Fibroblast of lung (primary cell): ENCODE results near the gene TMEM222. TPM values are rescaled to one million over a fixed set of nuclear protein-coding genes. Genes with fewer than 3 reads are reported as not detected.
A peak's percentile ranks its signal among the peaks of the same experiment; 100 is the strongest.

Source experiments
- DNase-seq, 2 donors: peaks; one replicate each; pipeline versions ENCODE4 v3.0.0 to v3.0.0-alpha.2; 2010; ENCODE audit warnings: low read depth in 2 of 2
- H2AFZ ChIP-seq: 2 replicates; pipeline ENCODE4 v1.5.1; 2012; ENCODE audit warnings: low read length, control low read depth, inconsistent platforms
- H3K27ac ChIP-seq: 2 replicates; pipeline ENCODE4 v1.5.1; 2011; ENCODE audit warnings: low read length, control low read depth; ENCODE audit not compliant: insufficient read depth
- H3K27me3 ChIP-seq: 2 replicates; pipeline ENCODE4 v1.5.1; 2011; ENCODE audit warnings: mild to moderate bottlenecking, low read length; ENCODE audit not compliant: control insufficient read depth, insufficient read depth
- H3K36me3 ChIP-seq: 2 replicates; pipeline ENCODE4 v1.5.1; 2011; ENCODE audit warnings: low read length; ENCODE audit not compliant: control insufficient read depth, insufficient read depth
- H3K4me1 ChIP-seq: 2 replicates; pipeline ENCODE4 v1.5.1; 2011; ENCODE audit warnings: low read length; ENCODE audit not compliant: control insufficient read depth, insufficient read depth; ENCODE audit errors: extremely low read depth
- H3K4me2 ChIP-seq: 2 replicates; pipeline ENCODE4 v1.5.1; 2011; ENCODE audit warnings: low read length, control low read depth; ENCODE audit not compliant: insufficient read depth; ENCODE audit errors: extremely low read depth
- H3K4me3 ChIP-seq, 4 experiments: fragments of 200-600 bp in 1 of 4; sonication (generic) in 1 of 4; replicated peaks in 1 of 4; 2 replicates each; pipeline ENCODE4 v1.5.1; 2011 to 2016; ENCODE audit warnings: low read length in 4 of 4, low read depth in 3 of 4, mild to moderate bottlenecking in 3 of 4, control low read depth in 2 of 4, inconsistent platforms in 1 of 4, mixed read lengths in 1 of 4; ENCODE audit not compliant: insufficient read depth in 1 of 4; ENCODE audit errors: control extremely low read depth in 1 of 4
- H3K79me2 ChIP-seq: 2 replicates; pipeline ENCODE4 v1.5.1; 2012; ENCODE audit warnings: mild to moderate bottlenecking, low read length, inconsistent platforms; ENCODE audit not compliant: control insufficient read depth, insufficient read depth
- H3K9ac ChIP-seq: 2 replicates; pipeline ENCODE4 v1.5.1; 2011; ENCODE audit warnings: mild to moderate bottlenecking, low read length, control low read depth; ENCODE audit not compliant: insufficient read depth
- H3K9me3 ChIP-seq: 2 replicates; pipeline ENCODE4 v1.5.1; 2012; ENCODE audit warnings: low read depth, low read length; ENCODE audit not compliant: control insufficient read depth, insufficient read depth
- H4K20me1 ChIP-seq: 2 replicates; pipeline ENCODE4 v1.5.1; 2011; ENCODE audit warnings: low read length; ENCODE audit not compliant: control insufficient read depth, insufficient read depth; ENCODE audit errors: extremely low read depth
- EZH2 ChIP-seq: IDR thresholded peaks from 2 replicates; pipeline ENCODE4 v1.5.1; 2012; ENCODE audit warnings: low read length, control low read depth, mild to moderate bottlenecking; ENCODE audit errors: missing control alignments
- polyA plus RNA-seq, 2 donors: library from polyadenylated mRNA; depleted of rRNA in 1 of 2; stranded (reverse) in 1 of 2; unstranded in 1 of 2; fragments of >200 nt; gene quantifications; 2 replicates each; pipeline ENCODE4 v1.2.1, GENCODE V29; 2011 to 2012; ENCODE audit warnings: missing spikeins in 1 of 2
- total RNA-seq: library from RNA; depleted of rRNA; stranded (reverse); fragments of >200 nt; gene quantifications from 2 replicates; pipeline ENCODE4 v1.2.1, GENCODE V29; 2014
- TF ChIP-seq, protein P1 (sequence below), 2 donors: IDR thresholded peaks in 1 of 2; conservative IDR thresholded peaks in 1 of 2; 1 replicate in 1 of 2; 2 replicates in 1 of 2; pipeline ENCODE4 v1.5.1; 2011 to 2012; ENCODE audit warnings: low read length in 2 of 2, control low read depth in 1 of 2, inconsistent platforms in 1 of 2, low read depth in 1 of 2, mild to moderate bottlenecking in 1 of 2

Gene TMEM222
- total and polyA plus RNA-seq, 2 donors (not counting 1 experiment from before 2014, with no cell fraction given): 21.6 to 37.1 TPM

DNA sequence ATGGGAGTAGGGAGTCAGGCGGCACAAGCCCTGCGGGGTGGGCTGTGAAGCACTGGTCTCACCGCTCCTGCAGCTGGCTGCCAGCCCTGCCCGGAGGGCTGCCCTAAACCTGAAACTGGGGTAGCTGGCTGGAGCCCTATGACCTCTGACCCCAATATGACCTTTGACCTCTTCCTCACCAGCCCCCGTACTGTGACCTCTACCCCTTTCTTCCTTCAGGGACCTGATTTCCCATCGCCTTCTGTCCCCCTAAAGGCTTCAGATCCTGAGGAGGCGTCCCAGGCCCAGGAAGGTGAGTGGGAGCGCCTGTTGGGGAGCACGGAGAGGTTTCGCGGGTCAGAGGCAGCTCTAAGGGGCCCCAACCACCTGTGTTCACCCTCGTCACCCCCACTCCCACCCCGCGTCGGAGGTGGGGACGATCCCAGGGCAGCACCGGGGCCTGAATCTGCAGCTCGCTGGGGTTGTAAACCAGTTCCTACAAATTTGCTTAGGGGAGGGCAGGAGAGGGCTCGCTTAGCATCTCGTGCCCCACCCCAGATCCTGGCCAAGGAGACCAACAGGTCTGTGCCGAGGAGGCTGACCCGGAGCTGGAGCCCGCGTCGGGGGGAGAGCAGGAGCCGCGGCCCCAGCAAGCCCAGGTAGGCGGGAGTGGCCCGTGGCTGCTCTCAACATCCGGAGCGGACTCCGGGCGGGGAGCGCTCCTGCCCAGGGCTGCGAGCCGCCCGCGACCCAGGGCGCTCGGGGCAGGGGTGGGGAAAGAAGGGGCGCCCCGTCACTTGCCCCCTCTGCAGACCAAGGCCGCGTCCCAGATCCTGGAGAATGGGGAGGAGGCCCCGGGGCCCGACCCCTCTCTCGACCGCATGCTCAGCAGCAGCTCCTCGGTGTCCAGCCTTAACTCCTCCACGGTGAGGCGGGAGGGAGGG, 27.2 kb downstream of the TMEM222 start:
- no peak overlapping the region for H3K9ac ChIP-seq
- no peak overlapping the region for H3K27ac ChIP-seq
- H3K4me3 ChIP-seq: peak overlapping the region in 3 of 4 experiments; percentile 21 to 51 (median 29)

DNA sequence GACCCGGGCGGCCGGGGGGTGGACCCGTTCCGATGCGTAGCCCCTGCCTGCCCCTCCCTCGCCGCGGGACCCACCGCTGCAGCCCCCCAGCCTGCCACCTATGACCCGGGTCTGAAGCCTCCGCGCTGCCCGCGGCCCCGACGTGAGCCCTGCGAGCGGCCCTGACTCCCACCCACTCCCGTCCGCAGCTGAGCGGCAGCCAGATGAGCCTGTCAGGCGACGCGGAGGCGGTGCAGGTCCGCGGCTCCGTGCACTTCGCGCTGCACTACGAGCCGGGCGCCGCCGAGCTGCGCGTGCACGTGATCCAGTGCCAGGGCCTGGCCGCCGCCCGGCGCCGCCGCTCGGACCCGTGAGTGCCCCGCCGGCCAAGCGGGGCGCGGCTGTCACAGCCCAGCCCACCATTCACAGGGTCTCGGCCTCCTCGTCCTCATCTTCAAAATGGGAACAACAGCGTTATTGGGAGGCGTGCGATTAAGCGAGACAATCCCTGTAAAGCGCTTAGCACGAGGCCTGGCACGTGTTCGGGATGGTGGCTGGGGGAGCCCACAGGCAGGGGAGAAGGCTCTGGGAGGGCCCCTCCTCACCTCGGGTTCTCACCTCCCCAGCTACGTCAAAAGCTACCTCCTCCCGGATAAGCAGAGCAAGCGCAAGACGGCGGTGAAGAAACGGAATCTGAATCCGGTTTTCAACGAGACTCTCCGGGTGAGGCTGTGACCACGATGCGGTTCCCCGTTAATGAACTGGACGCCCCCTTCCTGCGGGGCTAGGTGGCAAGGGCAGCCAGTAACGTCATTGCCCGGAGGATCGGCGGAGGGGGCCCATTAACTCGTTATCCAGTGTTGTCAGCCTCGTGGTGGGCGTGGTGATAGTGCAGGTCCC, 28.1 kb downstream of the TMEM222 start:
- TF ChIP-seq, protein P1, sequence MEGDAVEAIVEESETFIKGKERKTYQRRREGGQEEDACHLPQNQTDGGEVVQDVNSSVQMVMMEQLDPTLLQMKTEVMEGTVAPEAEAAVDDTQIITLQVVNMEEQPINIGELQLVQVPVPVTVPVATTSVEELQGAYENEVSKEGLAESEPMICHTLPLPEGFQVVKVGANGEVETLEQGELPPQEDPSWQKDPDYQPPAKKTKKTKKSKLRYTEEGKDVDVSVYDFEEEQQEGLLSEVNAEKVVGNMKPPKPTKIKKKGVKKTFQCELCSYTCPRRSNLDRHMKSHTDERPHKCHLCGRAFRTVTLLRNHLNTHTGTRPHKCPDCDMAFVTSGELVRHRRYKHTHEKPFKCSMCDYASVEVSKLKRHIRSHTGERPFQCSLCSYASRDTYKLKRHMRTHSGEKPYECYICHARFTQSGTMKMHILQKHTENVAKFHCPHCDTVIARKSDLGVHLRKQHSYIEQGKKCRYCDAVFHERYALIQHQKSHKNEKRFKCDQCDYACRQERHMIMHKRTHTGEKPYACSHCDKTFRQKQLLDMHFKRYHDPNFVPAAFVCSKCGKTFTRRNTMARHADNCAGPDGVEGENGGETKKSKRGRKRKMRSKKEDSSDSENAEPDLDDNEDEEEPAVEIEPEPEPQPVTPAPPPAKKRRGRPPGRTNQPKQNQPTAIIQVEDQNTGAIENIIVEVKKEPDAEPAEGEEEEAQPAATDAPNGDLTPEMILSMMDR (conservative IDR thresholded peaks at IDR 0.05 in 1 of 2, IDR thresholded peaks at IDR 0.05 in 1 of 2; ENCODE audit: low read depth in 1 of 2, low read length in 2 of 2): no peak
- no peak for TF ChIP-seq EZH2
- H3K27ac ChIP-seq: no peak overlapping the region
- peak overlapping the region in 3 of 4 experiments; percentile 21 to 51 (median 29) for H3K4me3 ChIP-seq
- peak; percentile 60 to 78 for DNase-seq
- no peaks in the 10 kb centered on the region for H3K79me2 ChIP-seq
- no peaks in the 10 kb centered on the region for H3K36me3 ChIP-seq
- peak overlapping the region; percentile 2 for H3K9ac ChIP-seq
- H4K20me1 ChIP-seq: no peaks in the 10 kb centered on the region
- H3K9me3 ChIP-seq: no peaks in the 10 kb centered on the region
- H3K4me1 ChIP-seq: no peaks in the 10 kb centered on the region
- no peak overlapping the region for H2AFZ ChIP-seq
- peak overlapping the region; percentile 78 for H3K4me2 ChIP-seq
- H3K27me3 ChIP-seq: no peaks in the 10 kb centered on the region

More for the DNA sequence above, 27.2 kb downstream of the TMEM222 start:
- Histone ChIP-seq H2AFZ (no peak overlapping the region), H3K36me3 (no peaks in the 10 kb centered on the region), H3K4me1 (no peaks in the 10 kb centered on the region), H3K27me3 (no peaks in the 10 kb centered on the region), H3K9me3 (no peaks in the 10 kb centered on the region), H4K20me1 (no peaks in the 10 kb centered on the region), H3K79me2 (no peaks in the 10 kb centered on the region), H3K4me2 (peak overlapping the region; percentile 78)
- peak in 1 of 2 donors; percentile 45 for DNase-seq
- no peak for TF ChIP-seq EZH2
- TF ChIP-seq, protein P1 (conservative IDR thresholded peaks at IDR 0.05 in 1 of 2, IDR thresholded peaks at IDR 0.05 in 1 of 2; ENCODE audit: low read depth in 1 of 2, low read length in 2 of 2): no peak
